BJ (cell line): Measurements from ENCODE around the gene AGTRAP. TPM values are rescaled to one million over a fixed set of nuclear protein-coding genes. Genes with fewer than 3 reads are reported as not detected.

Experiments used
- CTCF ChIA-PET: fragments of 350-600 bp; formaldehyde crosslinking; extraction: SDS; loops from one replicate; lab custom pipeline; 2021; ENCODE audit warnings: antibody characterized with exemption, inconsistent platforms; lab: Yijun Ruan, JAX
- POLR2A ChIA-PET: fragments of 300-600 bp; sonication (Branson Sonifier 250); formaldehyde crosslinking; extraction: SDS; loops from one replicate; lab custom pipeline; 2021; ENCODE audit warnings: antibody characterized with exemption; lab: Charles Lee
- DNase-seq: peaks from one replicate; pipeline ENCODE4 v3.0.0-alpha.2; 2011; ENCODE audit warnings: low read depth
- H3K27me3 ChIP-seq: 2 replicates; pipeline ENCODE4 v1.6.0; 2011; ENCODE audit warnings: low read length; ENCODE audit not compliant: control insufficient read depth, insufficient read depth
- H3K36me3 ChIP-seq: 2 replicates; pipeline ENCODE4 v1.5.1; 2011; ENCODE audit warnings: low read length; ENCODE audit not compliant: control insufficient read depth, insufficient read depth
- H3K4me3 ChIP-seq: 2 replicates; pipeline ENCODE4 v1.5.1; 2011; ENCODE audit warnings: low read depth, mild to moderate bottlenecking, control low read depth, low read length
- polyA plus RNA-seq: library from polyadenylated mRNA; depleted of rRNA; stranded (reverse); fragments of >200 nt; gene quantifications from 2 replicates; pipeline ENCODE4 v1.2.3, GENCODE V29; 2011
- TF ChIP-seq, protein P1 (sequence below): IDR thresholded peaks from 2 replicates; pipeline ENCODE4 v1.5.1; 2011; ENCODE audit warnings: low read depth, mild to moderate bottlenecking, control low read depth, inconsistent platforms, low read length, moderate library complexity; ENCODE audit not compliant: insufficient read depth

The AGTRAP gene
- polyA plus RNA-seq, 1 experiment: 64.5 TPM

DNA sequence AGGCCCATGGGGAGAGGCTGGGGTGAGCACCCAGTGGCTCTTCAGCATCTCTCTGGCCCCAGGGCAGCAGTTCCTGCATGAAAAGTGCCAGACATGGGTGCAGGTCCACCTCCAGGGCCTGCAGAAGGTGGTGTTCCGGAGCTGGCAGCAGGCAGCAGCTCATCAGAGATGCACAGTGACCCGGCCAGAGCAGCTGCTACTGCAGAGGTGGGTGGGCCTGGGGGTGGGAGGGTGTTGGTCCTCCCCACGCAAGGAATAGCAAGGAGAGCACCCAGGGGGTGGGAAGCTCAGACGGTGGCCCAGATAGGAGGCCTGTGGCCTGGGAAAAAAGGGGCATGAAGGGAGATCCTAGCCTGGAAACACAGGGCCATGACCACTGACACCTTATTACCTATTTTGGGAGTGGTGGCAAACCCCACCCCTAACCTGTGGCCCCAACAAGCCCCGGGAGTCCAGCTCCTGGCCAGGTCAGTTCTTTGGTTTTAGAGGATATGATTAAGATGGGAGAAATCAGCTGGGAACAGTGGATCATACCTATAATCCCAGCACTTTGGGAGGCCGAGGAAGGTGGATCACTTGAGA, 46.3 kb downstream of the AGTRAP start:
- TF ChIP-seq, protein P1, sequence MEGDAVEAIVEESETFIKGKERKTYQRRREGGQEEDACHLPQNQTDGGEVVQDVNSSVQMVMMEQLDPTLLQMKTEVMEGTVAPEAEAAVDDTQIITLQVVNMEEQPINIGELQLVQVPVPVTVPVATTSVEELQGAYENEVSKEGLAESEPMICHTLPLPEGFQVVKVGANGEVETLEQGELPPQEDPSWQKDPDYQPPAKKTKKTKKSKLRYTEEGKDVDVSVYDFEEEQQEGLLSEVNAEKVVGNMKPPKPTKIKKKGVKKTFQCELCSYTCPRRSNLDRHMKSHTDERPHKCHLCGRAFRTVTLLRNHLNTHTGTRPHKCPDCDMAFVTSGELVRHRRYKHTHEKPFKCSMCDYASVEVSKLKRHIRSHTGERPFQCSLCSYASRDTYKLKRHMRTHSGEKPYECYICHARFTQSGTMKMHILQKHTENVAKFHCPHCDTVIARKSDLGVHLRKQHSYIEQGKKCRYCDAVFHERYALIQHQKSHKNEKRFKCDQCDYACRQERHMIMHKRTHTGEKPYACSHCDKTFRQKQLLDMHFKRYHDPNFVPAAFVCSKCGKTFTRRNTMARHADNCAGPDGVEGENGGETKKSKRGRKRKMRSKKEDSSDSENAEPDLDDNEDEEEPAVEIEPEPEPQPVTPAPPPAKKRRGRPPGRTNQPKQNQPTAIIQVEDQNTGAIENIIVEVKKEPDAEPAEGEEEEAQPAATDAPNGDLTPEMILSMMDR: no peak
- H3K27me3 ChIP-seq: no peaks in the 10 kb centered on the region; the same call in 1 of the 2 replicates
- DNase-seq: no peak
- H3K36me3 ChIP-seq: no peaks in the 10 kb centered on the region
- H3K4me3 ChIP-seq: no peak overlapping the region
- ChIA-PET POLR2A (no interaction called here), CTCF (no interaction called here)

DNA sequence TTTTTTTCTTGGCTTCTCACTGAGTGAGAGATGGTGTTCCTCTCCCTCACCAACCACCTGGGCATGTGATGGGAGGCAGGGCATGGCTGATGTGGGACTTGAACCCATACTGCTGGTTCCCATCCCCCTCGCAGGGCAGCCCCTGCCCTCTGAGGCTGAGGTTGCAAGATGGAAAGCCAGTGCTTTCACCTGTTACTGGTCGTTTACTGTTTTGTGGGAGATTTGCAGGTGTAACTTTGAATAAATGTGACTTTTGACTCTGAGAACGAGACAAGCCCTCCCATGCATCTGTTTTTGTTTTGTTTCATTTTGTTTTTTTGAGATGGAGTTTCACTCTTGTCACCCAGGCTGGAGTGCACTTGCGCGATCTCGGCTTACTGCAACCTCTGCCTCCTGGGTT, 47.6 kb downstream of the AGTRAP start:
- Histone ChIP-seq H3K36me3 (peaks cover 2% of the 10 kb centered on the region), H3K27me3 (no peaks in the 10 kb centered on the region), H3K4me3 (no peak overlapping the region)
- TF ChIP-seq, protein P1: no peak
- POLR2A ChIA-PET: no interaction called here
- CTCF ChIA-PET: interaction anchor here (0.7 kb wide), 1 partner anchor 12 kb away, joined by 3 read pairs; no protein-coding TSS in a partner anchor
- no peak for DNase-seq

DNA sequence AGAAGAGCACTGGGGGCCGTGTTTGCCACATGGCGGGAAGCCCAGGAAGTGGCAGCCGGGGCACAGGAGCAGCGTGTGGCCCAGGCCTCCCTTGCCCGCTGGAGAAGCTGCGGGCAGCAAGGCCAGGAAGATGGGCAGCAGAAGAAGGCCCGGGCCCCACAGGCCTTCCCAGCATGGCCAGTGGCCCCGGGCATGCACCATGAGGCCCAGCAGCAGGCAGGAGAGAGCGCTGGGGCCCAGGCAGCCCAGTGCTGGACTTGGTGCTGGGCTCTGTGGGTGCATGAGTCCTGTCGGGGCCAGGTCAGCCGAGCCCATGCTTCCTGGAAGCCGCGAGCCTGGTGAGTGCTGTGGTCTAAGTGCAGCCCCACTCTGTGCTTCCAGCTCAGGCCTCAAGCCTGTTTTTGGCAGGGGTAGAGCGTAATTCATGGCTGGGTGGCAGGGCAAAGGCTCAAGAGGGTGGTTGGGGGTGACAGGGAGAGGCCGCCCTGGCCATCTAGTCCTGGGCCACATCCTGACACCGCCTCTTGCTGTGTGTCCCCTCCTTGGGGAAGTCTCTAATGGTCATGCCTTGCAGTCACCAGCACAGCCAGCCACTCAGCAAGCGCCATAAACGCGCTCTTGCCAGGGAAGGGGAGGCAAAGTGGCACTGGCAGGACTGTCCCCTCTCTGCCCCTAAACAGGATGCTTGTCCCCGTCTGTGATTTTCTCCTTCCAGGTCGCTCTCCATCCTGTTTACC, 48.5 kb downstream of the AGTRAP start:
- TF ChIP-seq, protein P1: no peak
- Histone ChIP-seq H3K4me3 (no peak overlapping the region), H3K27me3 (no peaks in the 10 kb centered on the region), H3K36me3 (peaks cover 2% of the 10 kb centered on the region)
- no peak for DNase-seq
- ChIA-PET POLR2A (no interaction called here), CTCF (interaction anchor here (0.6 to 1.7 kb wide), 10 partner anchors 10 to 271 kb away, joined by 3 to 7 read pairs (median 4); partner anchors contain the start of genes CLCN6 and MTHFR)

DNA sequence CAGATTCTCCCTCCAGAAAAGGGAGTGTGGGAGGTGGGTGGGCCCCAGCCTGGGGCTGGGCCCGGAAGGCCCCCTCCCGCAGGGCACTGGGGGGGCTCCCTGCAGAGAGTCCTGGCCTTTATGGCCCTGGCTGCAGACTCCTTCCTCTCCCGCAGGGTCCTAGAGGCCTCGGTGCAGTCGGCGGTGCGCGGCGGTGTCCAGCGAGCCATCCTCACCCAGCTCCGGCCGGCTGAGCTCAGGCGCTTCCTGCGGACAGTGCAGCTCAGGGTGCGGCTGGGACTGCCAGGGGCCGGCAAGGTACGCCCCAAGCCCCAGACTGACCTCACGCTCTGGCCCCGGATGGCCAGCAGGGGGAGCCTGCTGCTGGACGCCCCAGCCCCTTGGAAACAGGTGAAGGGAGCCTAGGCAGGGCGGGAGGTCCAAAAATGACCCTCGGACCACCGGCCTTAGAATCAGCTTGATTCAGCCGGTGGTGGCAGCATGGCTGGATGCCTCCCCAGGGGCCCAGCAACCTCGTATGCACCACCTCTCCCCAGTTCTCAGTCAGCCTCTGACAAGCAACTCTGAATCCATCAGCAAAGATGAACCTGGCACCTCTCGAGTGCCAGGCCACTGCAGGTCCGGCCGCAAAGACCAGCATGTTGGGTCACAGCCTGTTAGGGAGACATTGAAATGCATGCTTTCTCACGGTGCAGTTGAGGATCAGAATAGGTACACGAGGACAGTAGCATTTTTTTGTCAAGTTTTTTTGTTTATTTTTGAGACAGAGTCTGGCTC, 49.2 kb downstream of the AGTRAP start:
- TF ChIP-seq, protein P1: peak; percentile 91
- Histone ChIP-seq H3K4me3 (0 out of 2 replicates have a peak overlapping the region, but pooled peaks have one; percentile 4), H3K36me3 (peaks cover 6% of the 10 kb centered on the region), H3K27me3 (no peaks in the 10 kb centered on the region)
- ChIA-PET CTCF (interaction anchor here (0.6 to 1.7 kb wide), 11 partner anchors 9 to 270 kb away, joined by 3 to 7 read pairs (median 4); partner anchors contain the start of genes CLCN6 and MTHFR), POLR2A (no interaction called here)
- DNase-seq: no peak

DNA sequence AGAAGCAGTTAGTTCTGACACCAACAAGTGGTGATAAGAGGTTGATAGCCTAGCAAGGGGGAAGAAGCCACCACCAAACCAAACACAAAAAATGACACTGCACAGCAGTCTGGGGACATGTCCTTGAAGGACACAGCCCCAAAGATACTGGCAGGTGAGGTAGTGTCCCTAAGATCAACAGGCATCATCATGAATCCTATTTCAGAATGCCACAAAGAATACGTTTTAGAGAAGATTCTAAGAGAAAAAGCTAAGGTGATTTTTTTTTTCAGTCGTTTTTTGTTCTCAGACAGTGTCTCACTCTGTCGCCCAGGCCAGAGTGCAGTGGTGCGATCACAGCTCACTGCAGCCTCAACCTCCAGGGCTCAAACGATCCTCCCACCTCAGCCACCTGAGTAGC, 50.2 kb downstream of the AGTRAP start:
- POLR2A ChIA-PET: no interaction called here
- no peak for DNase-seq
- CTCF ChIA-PET: interaction anchor here (0.7 to 1.7 kb wide), 3 partner anchors 12 to 132 kb away, joined by 3 to 6 read pairs (median 3); no protein-coding TSS in a partner anchor
- TF ChIP-seq, protein P1: no peak
- Histone ChIP-seq H3K27me3 (no peaks in the 10 kb centered on the region), H3K4me3 (no peak overlapping the region), H3K36me3 (peaks cover 7% of the 10 kb centered on the region)
